Superior temporal gyrus (tissue), 1 donor: ENCODE results near the gene DCTN5.
"Not testable (repeated sequence)": the region's sequence is repeated elsewhere in the genome, so short reads cannot be mapped to it uniquely, and the experiment has no call there.

Experiments used
- DNase-seq: peaks from one replicate; pipeline ENCODE4 v3.0.0-alpha.2; 2016; ENCODE audit errors: extremely low spot score

DCTN5 gene

GRCh38 chr16:23640931-23641765 lies at the start of gene DCTN5, which contains the start of gene PALB2:
DCTN5 (plus strand) TSS chr16:23641466; CDS start chr16:23641543, 77 bp downstream.
PALB2 (minus strand) TSS chr16:23641310; CDS start chr16:23641157, 153 bp downstream.
- peak; percentile 97 for DNase-seq

GRCh38 chr16:23594186-23594585 lies 47.1 kb upstream of the DCTN5 start:
- no peak for DNase-seq

GRCh38 chr16:23595246-23595950 lies 45.9 kb upstream of the DCTN5 start:
- DNase-seq, result no peak

- peak; percentile 92 for DNase-seq
Measured at GRCh38 chr16:23595951-23596720, 45.1 kb upstream of the DCTN5 start, which contains the start of gene NDUFAB1. NDUFAB1 (minus strand) TSS chr16:23596316; CDS start chr16:23596290, 26 bp downstream.

- no peak for DNase-seq
Measured at GRCh38 chr16:23597003-23597756, 44.1 kb upstream of the DCTN5 start.

- DNase-seq, result no peak
Measured at GRCh38 chr16:23607726-23608125, 33.5 kb upstream of the DCTN5 start.

- DNase-seq, result no peak
Measured at GRCh38 chr16:23608194-23608593, 33.1 kb upstream of the DCTN5 start.

- no peak for DNase-seq
Measured at GRCh38 chr16:23609929-23610328, 31.3 kb upstream of the DCTN5 start.

GRCh38 chr16:23610905-23611304 lies 30.4 kb upstream of the DCTN5 start:
- DNase-seq, result not testable (repeated sequence)

- no peak for DNase-seq
Measured at GRCh38 chr16:23611936-23612335, 29.3 kb upstream of the DCTN5 start.

GRCh38 chr16:23615805-23616204 lies 25.5 kb upstream of the DCTN5 start:
- DNase-seq, result no peak

GRCh38 chr16:23624092-23624491 lies 17.2 kb upstream of the DCTN5 start:
- DNase-seq, result no peak

- DNase-seq, result no peak
Measured at GRCh38 chr16:23629516-23629915, 11.8 kb upstream of the DCTN5 start.

- not testable (repeated sequence) for DNase-seq
Measured at GRCh38 chr16:23631874-23632273, 9.4 kb upstream of the DCTN5 start.

GRCh38 chr16:23634461-23635036 lies 6.7 kb upstream of the DCTN5 start:
- no peak for DNase-seq

GRCh38 chr16:23635958-23636357 lies 5.3 kb upstream of the DCTN5 start:
- no peak for DNase-seq

GRCh38 chr16:23640615-23640930 lies 693 bp upstream of the DCTN5 start:
- DNase-seq, result no peak

- DNase-seq, result no peak
Measured at GRCh38 chr16:23642246-23642774, 1.0 kb downstream of the DCTN5 start.

GRCh38 chr16:23650674-23651416 lies 9.6 kb downstream of the DCTN5 start:
- no peak for DNase-seq

GRCh38 chr16:23651943-23652468 lies 10.7 kb downstream of the DCTN5 start:
- no peak for DNase-seq
